GM12801 (cell line): ENCODE results near the gene FGD1.

Experiments
- TF ChIP-seq, protein P1 (sequence below): IDR thresholded peaks from one replicate; pipeline ENCODE4 v1.5.1; 2011; ENCODE audit warnings: control low read depth; ENCODE audit not compliant: insufficient read length; ENCODE audit errors: extremely low read depth

Gene FGD1

DNA sequence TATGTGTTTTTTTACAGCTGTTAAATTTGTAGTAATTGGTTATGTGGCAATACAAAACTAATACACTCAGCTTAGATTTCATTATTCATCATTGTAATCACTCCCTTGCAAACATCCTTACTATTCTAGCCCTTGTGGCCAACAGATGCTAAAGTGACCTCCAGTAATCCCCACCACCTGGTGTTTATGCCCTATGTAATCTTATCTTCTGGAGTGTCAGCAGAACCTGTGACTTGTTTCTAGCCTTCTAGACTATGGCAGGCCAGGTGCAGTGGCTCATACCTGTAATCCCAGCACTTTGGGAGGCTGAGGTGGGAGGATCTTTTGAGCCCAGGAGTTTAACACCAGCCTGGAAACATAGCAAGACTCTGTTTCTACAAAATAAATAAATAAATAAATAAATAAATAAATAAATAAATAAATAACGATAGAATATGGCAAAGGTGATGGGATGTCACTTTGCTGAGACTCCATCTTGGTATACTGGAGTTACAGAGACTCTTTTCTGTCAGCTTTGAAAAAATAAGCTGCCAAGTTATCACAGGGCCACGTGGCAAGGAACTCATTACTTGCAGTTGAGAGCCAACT lies 68.1 kb downstream of the FGD1 start:
- TF ChIP-seq, protein P1, sequence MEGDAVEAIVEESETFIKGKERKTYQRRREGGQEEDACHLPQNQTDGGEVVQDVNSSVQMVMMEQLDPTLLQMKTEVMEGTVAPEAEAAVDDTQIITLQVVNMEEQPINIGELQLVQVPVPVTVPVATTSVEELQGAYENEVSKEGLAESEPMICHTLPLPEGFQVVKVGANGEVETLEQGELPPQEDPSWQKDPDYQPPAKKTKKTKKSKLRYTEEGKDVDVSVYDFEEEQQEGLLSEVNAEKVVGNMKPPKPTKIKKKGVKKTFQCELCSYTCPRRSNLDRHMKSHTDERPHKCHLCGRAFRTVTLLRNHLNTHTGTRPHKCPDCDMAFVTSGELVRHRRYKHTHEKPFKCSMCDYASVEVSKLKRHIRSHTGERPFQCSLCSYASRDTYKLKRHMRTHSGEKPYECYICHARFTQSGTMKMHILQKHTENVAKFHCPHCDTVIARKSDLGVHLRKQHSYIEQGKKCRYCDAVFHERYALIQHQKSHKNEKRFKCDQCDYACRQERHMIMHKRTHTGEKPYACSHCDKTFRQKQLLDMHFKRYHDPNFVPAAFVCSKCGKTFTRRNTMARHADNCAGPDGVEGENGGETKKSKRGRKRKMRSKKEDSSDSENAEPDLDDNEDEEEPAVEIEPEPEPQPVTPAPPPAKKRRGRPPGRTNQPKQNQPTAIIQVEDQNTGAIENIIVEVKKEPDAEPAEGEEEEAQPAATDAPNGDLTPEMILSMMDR = no peak

DNA sequence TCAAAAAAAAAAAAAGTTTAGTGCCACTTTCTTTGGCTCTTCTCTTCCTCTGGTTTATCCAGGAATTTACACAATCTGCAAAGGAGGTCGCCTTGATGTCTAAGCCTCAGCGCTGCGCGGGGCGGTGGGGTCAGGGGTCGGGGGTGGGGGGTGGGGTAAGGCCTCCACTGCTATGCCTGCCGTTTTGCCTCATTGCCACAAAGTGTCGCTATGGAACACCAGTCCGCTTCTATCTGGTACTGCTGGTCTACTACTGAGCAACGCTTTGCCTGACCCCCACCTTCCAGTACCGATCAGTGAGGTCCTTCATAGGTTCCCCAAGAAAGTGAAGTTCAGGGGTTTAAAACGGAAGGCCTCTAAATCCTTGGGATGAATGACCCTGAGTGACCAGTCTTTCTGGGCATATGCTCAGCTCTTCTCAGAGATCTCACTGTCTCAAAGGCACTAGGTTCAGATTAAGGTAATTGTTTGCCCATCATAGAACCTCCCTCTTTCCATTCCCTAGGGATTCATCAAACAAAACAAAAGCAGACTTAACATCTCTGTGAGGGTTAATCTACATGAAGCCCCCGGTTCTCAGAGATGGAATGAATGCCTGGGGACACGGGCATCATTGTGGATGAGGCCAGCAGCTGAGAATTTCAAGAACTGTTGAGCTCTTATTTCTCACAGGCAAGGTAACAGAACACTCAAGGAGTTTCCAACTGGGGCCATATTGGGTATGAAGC lies 72.7 kb downstream of the FGD1 start:
- TF ChIP-seq, protein P1 = no peak

DNA sequence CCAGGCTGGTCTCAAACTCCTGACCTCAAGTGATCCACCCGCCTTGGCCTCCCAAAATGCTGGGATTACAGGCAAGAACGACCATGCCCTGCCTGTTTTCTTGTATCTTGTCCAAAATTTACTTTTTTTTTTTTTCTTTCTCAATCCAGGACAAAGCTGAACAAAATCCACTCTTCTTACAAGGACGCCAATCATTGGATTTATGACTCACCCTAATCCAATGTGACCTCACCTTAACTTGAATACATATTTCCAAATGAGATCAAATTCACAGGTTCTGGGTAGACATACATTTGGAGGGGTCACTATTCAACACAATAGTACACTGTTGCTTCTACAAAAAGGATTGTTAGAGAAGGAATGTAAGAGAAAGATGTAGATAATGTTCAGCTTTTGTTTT lies 73.9 kb downstream of the FGD1 start:
- TF ChIP-seq, protein P1 = no peak

DNA sequence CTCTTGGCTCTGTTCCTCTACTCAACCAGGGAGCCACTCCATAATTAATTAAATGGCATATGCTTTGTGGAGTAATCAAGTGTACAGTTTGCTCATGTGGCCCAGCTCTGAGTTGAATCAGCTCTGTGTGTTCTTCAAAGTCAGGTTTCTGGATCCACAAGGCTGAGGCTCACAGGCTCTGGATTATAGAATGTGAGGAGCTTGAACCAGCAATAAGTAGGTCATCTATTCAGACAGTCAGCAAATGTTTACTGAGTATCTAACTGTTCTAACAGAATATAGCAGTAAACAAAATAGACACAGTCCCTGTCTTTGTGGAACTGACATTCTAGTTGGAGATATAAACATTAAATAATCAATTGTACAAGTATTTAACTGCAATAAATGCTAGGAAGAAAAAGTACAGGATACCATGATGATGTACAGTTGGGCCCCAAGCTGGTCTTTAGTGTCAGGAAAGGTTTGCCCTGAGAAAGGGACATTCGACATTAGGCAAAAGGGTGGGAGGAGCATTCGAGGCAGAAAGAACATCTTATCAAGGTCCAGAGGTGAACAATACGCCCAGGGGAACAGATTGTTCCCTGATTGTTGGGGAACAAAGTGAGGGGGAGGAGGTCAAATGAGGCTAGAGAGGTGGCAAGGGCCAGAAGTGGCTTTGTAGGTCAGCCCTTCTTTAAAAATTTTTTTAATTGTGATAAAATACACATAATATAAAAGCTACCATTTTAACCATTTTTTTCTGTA lies 76.3 kb downstream of the FGD1 start:
- TF ChIP-seq, protein P1 = no peak

DNA sequence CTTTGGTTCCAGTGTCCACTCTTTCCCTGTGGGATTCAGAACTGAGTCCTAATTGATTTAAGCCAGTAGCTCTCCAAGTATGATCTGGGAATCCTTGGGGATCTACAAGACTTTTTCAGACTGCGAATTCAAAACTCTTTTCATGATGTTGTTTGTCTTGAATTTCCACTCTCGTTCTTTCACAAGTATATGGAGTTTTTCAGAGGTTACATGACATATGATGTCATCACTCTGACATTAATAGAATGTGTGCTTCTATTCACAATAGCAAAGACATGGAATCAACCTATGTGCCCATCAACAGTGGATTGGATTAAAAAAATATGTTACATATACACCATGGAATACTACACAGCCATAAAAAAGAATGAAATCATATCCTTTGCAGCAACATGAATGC lies 79.1 kb downstream of the FGD1 start:
- TF ChIP-seq, protein P1 = no peak

DNA sequence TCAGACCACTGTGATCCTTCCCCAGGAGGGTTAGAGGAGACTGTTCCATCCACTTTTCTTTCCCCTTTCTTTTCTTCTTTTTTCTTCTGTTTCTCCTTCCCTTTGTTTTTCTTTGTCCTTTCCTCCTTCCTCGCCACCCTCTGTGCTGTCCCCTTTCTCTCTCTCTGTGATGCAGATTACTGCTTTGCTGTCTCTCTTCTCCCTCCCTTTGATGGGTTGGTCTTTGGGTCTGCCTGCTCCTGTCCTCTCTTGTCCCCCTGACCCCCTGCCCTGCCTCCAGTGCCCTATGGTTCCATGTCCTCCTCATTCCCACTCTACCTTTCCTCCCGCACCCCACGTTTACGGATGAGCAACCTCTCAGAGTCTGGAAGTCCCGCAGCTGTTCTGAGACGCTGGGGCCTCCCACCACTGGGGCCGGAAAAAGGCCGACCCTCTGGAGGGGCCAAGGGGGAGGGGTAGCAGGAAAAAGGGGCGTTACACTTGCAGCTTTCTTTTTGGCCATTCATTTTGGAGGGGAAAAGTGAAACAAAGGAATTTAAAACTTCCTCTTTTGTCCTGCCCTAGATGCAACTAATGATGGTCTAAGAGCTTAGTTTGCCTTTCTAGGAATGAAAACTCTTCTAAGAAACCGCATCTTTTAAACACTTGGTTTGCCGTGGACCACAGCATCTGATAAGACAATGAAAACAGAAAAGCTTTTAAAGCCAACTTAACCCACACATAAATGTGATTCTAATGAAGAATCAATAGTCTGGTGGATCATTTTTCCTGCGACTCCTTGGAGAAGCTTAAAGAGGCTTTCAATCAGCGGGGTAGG lies 80.3 kb downstream of the FGD1 start:
- TF ChIP-seq, protein P1 = no peak

DNA sequence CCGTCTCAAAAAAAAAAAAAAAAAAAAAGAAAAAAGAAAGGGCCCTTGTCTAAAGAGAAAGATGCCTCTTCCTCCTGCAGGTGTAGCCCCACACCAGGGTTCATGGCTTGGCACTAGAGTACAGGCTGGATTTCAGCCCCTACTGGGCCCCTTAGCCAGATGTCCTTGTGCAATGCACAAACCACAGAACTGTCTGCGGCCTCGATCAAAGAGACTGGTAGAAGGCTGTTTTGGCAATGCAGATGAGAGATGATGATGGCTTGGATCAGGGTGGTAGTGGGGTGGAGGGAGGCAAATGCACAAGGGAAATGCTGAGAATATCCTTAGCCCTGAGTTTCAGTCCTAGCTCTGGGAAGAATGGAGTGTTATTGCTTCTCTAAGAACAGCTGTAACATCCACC lies 82.3 kb downstream of the FGD1 start:
- TF ChIP-seq, protein P1 = no peak
